Measurements from ENCODE around the gene CYP4F2.

CYP4F2 gene

GRCh38 chr19:15928321-15928720 is 30.4 kb upstream of the CYP4F2 start:
- Histone ChIP-seq H4K20me1 (no peaks in the 10 kb centered on the region), H3K9me3 (replicated peaks in 1 of 11) (peaks cover 0 to 4% (median 0%) of the 10 kb centered on the region in 11 experiments; a peak in 1 of 22 replicates), H3K4me2 (peak overlapping the region in 3 of 11 experiments; percentile 58 to 76 (median 66); a peak in 3 of 22 replicates), H3K27ac (no peak overlapping the region), H3K4me3 (no peak overlapping the region), H3K36me3 (no peaks in the 10 kb centered on the region), H3K9ac (no peak overlapping the region), H3K4me1 (peaks cover 0 to 14% (median 11%) of the 10 kb centered on the region in 10 experiments; a peak in 16 of 20 replicates), H3K27me3 (peaks cover 9 to 18% (median 12%) of the 10 kb centered on the region in 11 experiments)
- TF ChIP-seq Cebpa-rat (IDR thresholded peaks at IDR 0.05) = no peak

GRCh38 chr19:15926484-15926883 is 28.6 kb upstream of the CYP4F2 start:
- peaks cover 9 to 18% (median 11%) of the 10 kb centered on the region in 11 experiments for H3K27me3 ChIP-seq
- H3K27ac ChIP-seq = no peak overlapping the region
- H3K4me1 ChIP-seq = peaks cover 0 to 14% (median 11%) of the 10 kb centered on the region in 10 experiments; a peak in 16 of 20 replicates
- no peaks in the 10 kb centered on the region for H3K36me3 ChIP-seq
- H3K9ac ChIP-seq = no peak overlapping the region
- no peak overlapping the region for H3K4me2 ChIP-seq
- no peaks in the 10 kb centered on the region for H4K20me1 ChIP-seq
- no peak for TF ChIP-seq Cebpa-rat (IDR thresholded peaks at IDR 0.05)
- no peak overlapping the region for H3K4me3 ChIP-seq
- H3K9me3 ChIP-seq (replicated peaks in 1 of 11) = peaks cover 0 to 4% (median 0%) of the 10 kb centered on the region in 11 experiments; a peak in 1 of 22 replicates

GRCh38 chr19:15923702-15924101 is 25.8 kb upstream of the CYP4F2 start:
- no peak for TF ChIP-seq Cebpa-rat (IDR thresholded peaks at IDR 0.05)
- Histone ChIP-seq H3K9me3 (replicated peaks in 1 of 11) (no peaks in the 10 kb centered on the region), H3K4me1 (peaks cover 0 to 3% (median under 1%) of the 10 kb centered on the region in 10 experiments; a peak in 6 of 20 replicates)

GRCh38 chr19:15922021-15922420 is 24.1 kb upstream of the CYP4F2 start:
- Histone ChIP-seq H3K9me3 (replicated peaks in 1 of 11) (0 out of 22 replicates have a peak, but pooled peaks cover 0 to 5% (median 0%) of the 10 kb centered on the region in 11 experiments), H3K27ac (no peak overlapping the region), H3K4me1 (peaks cover 0 to 4% (median 0%) of the 10 kb centered on the region in 10 experiments; a peak in 1 of 20 replicates), H3K27me3 (no peaks in the 10 kb centered on the region), H4K20me1 (no peaks in the 10 kb centered on the region), H3K36me3 (no peaks in the 10 kb centered on the region), H3K9ac (no peak overlapping the region), H3K4me3 (no peak overlapping the region), H3K4me2 (no peak overlapping the region)
- no peak for TF ChIP-seq Cebpa-rat (IDR thresholded peaks at IDR 0.05)

More at GRCh38 chr19:15923702-15924101, 25.8 kb upstream of the CYP4F2 start:
- Histone ChIP-seq H3K9ac (no peak overlapping the region), H3K27ac (no peak overlapping the region), H3K27me3 (no peaks in the 10 kb centered on the region), H3K4me3 (no peak overlapping the region), H3K4me2 (no peak overlapping the region), H4K20me1 (no peaks in the 10 kb centered on the region), H3K36me3 (no peaks in the 10 kb centered on the region)

GRCh38 chr19:15919243-15919642 is 21.4 kb upstream of the CYP4F2 start:
- H3K4me3 ChIP-seq = no peak overlapping the region
- no peak for TF ChIP-seq Cebpa-rat (IDR thresholded peaks at IDR 0.05)
- peaks cover 13 to 19% (median 15%) of the 10 kb centered on the region in 11 experiments for H3K9me3 ChIP-seq (replicated peaks in 1 of 11)
- H3K4me1 ChIP-seq = peaks cover 0 to 4% (median 0%) of the 10 kb centered on the region in 10 experiments; a peak in 1 of 20 replicates
- no peaks in the 10 kb centered on the region for H3K36me3 ChIP-seq
- no peaks in the 10 kb centered on the region for H4K20me1 ChIP-seq
- H3K27ac ChIP-seq = no peak overlapping the region
- no peak overlapping the region for H3K4me2 ChIP-seq
- H3K9ac ChIP-seq = no peak overlapping the region
- no peaks in the 10 kb centered on the region for H3K27me3 ChIP-seq

GRCh38 chr19:15915109-15915508 is 17.2 kb upstream of the CYP4F2 start:
- Histone ChIP-seq H3K9me3 (replicated peaks in 1 of 11) (peaks cover 18 to 25% (median 21%) of the 10 kb centered on the region in 11 experiments), H3K4me3 (no peak overlapping the region), H4K20me1 (no peaks in the 10 kb centered on the region), H3K27ac (no peak overlapping the region), H3K36me3 (no peaks in the 10 kb centered on the region), H3K9ac (no peak overlapping the region), H3K27me3 (peaks cover 5 to 13% (median 9%) of the 10 kb centered on the region in 11 experiments; a peak in 14 of 22 replicates), H3K4me2 (no peak overlapping the region), H3K4me1 (peaks cover 0 to 4% (median 0%) of the 10 kb centered on the region in 10 experiments; a peak in 1 of 20 replicates)
- no peak for TF ChIP-seq Cebpa-rat (IDR thresholded peaks at IDR 0.05)

GRCh38 chr19:15913830-15914229 is 16.0 kb upstream of the CYP4F2 start:
- peaks cover 5 to 13% (median 9%) of the 10 kb centered on the region in 11 experiments; a peak in 14 of 22 replicates for H3K27me3 ChIP-seq
- H3K9me3 ChIP-seq (replicated peaks in 1 of 11) = peaks cover 18 to 25% (median 21%) of the 10 kb centered on the region in 11 experiments
- H3K4me2 ChIP-seq = no peak overlapping the region
- H3K27ac ChIP-seq = no peak overlapping the region
- H3K9ac ChIP-seq = no peak overlapping the region
- H3K36me3 ChIP-seq = no peaks in the 10 kb centered on the region
- H3K4me3 ChIP-seq = no peak overlapping the region
- no peaks in the 10 kb centered on the region for H4K20me1 ChIP-seq
- TF ChIP-seq Cebpa-rat (IDR thresholded peaks at IDR 0.05) = no peak
- H3K4me1 ChIP-seq = peaks cover 0 to 4% (median 0%) of the 10 kb centered on the region in 10 experiments; a peak in 1 of 20 replicates

GRCh38 chr19:15913384-15913783 is 15.5 kb upstream of the CYP4F2 start:
- peaks cover 5 to 13% (median 9%) of the 10 kb centered on the region in 11 experiments; a peak in 14 of 22 replicates for H3K27me3 ChIP-seq
- no peak overlapping the region for H3K9ac ChIP-seq
- no peak overlapping the region for H3K4me3 ChIP-seq
- TF ChIP-seq Cebpa-rat (IDR thresholded peaks at IDR 0.05) = no peak
- peaks cover 18 to 25% (median 21%) of the 10 kb centered on the region in 11 experiments for H3K9me3 ChIP-seq (replicated peaks in 1 of 11)
- no peak overlapping the region for H3K4me2 ChIP-seq
- no peaks in the 10 kb centered on the region for H3K36me3 ChIP-seq
- peaks cover 0 to 4% (median 0%) of the 10 kb centered on the region in 10 experiments; a peak in 1 of 20 replicates for H3K4me1 ChIP-seq
- H4K20me1 ChIP-seq = no peaks in the 10 kb centered on the region
- no peak overlapping the region for H3K27ac ChIP-seq

- no peak for TF ChIP-seq Cebpa-rat (IDR thresholded peaks at IDR 0.05)
- Histone ChIP-seq H3K4me3 (no peak overlapping the region), H3K27ac (no peak overlapping the region), H3K36me3 (no peaks in the 10 kb centered on the region), H3K9me3 (replicated peaks in 1 of 11) (peaks cover 17 to 25% (median 21%) of the 10 kb centered on the region in 11 experiments), H3K4me2 (no peak overlapping the region), H3K9ac (no peak overlapping the region), H3K27me3 (peaks cover 5 to 13% (median 9%) of the 10 kb centered on the region in 11 experiments; a peak in 14 of 22 replicates), H4K20me1 (no peaks in the 10 kb centered on the region), H3K4me1 (no peaks in the 10 kb centered on the region)
These were observed 13.8 kb upstream of the CYP4F2 start for GRCh38 chr19:15911599-15912235.

Measured in BLaER1 treated with 17β-estradiol and CSF1 and Interleukin-3, amounts not matched to agents 10 nM and 100 nM (cell line).